Endometrial microvascular endothelial cells (primary cell): ENCODE results near the gene TIPARP. TPM values are rescaled to one million over a fixed set of nuclear protein-coding genes. Genes with fewer than 3 reads are reported as not detected.
"Not testable (repeated sequence)": the region's sequence is repeated elsewhere in the genome, so short reads cannot be mapped to it uniquely, and the experiment has no call there.

Experiments
- in situ Hi-C: cut with HindIII; loops from 2 replicates; pipeline ENCODE4 v1.10.0; 2017; ENCODE audit warnings: low sequenced_read_pairs, low pct_unique_long_range_greater_than_20kb; ENCODE audit errors: inconsistent ontology term
- total RNA-seq: library from RNA; depleted of rRNA; stranded (reverse); fragments of >200 nt; gene quantifications from one replicate; pipeline ENCODE4 v1.2.3, GENCODE V29; 2015; ENCODE audit errors: inconsistent ontology term

TIPARP gene
- total RNA-seq, 1 donor from 2014 or later, result 80.0 TPM

DNA sequence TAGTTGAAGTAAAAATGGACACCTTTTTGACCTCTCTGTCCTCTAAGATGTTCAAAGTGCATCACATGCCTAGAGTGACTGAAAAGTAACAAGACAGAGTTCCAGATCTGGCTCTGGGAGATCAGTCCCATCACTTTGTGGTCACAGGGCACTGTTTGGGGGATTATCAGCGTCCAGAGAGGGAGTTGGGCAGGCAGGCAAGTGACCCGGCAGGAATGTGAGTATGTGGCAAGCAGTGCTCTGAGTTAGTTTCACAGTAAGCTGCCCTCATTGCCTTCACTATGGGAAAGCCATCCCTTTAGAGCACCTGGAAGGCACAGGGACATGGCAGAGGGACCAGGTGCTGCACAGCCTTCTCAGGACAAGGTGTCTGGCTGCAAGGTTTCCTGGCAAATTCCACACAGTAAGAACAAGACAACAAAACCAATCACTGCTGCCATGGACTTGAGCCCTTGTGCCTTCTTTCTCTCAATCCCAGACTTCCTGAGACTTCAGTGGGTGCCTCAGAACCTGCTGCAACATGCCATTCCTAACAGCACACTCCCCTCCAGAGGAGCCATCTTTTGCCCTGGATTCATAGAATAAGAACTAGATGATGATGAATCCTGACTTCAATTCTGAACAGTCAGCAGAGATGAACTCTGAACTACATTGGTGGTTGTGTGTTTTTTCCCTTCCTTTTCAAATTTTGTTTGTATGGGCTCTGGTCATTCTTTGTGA lies 55.2 kb downstream of the TIPARP start:
- in situ Hi-C loops, result no loop called here

DNA sequence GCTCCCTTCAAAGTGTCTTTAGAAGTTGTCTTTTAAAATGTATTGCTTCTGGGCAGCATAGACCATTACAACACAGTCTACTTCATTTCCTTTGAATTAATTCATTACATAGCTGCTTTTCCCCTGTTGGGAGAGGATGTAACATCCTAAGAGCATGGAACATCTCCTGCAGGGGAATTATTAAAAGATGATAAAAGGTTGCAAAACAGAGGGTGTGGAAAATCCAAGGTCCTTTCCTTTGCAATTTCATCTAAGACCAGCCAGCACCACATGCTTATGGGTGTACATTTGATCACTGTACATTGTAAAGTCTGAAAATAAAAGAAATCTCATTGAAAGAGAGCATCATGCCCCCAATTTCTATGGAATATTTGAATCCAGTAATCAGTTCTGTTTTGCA lies 57.4 kb downstream of the TIPARP start:
- in situ Hi-C loops, result no loop called here

DNA sequence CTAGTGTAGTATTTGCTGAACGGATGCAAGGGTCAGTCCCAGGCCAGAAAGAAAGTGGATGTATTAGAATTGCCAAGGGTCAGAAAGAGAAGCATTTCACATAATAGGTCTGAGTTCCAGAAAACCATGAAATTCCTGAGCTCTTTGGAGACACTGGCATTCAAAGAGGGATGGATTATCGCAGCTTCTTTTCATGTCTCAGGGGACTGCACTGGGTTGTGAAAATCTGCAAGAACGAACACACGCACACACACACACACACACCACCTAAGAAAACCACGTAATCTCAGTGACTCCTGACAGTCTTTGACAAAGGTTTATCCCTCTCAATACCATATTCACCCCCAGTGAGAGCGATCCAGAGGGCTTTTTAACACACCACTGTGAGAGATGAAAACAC lies 57.9 kb downstream of the TIPARP start:
- in situ Hi-C loops, result no loop called here

DNA sequence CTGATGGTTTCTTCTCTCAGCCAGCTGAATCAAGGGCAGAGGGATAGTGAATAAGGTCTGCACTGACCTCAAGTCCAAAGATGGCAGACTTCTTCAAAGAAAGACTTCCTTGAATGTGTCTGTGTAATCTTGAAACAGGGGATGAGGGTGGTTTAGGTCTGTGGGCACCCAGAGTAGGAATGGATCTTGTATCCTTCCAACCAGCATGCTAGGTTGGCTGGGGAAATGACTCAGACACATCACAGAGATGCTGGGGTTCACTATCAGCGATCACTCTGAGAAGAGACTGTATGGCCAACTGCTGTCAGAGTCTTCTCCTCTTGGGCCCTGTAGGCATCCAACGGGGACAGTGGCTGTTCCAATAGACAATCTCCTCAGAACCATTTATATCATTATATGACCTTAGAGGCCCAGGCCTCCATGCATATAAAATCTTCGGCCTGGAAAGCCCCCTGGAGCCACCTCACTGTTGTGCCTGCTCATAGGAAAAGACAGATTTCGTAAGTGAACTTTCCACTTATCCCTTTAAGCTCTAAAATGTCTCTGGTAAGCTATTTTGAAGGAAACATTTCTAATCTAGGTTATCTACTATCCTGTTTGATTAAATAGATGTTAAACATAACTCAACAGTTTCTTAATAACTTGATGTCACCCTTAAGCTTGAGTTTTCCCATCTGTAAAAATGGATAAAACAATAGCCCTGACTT lies 58.5 kb downstream of the TIPARP start:
- in situ Hi-C loops, result no loop called here

DNA sequence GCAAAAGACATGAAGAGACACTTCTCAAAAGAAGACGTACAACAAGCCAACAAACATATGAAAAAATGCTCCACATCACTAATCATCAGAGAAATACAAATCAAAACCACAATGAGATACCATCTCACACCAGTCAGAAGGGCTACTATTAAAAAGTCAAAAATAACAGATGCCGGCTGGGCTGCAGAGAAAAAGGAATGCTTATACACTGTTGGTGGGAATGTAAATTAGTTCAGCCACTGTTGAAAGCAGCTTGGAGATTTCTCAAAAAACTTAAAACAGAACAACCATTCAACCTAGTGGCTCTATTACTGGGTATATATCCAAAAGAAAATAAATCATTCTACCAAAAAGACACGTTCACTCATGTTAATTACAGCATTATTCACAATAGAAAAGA lies 60.3 kb downstream of the TIPARP start:
- in situ Hi-C loops, result not testable (repeated sequence)

DNA sequence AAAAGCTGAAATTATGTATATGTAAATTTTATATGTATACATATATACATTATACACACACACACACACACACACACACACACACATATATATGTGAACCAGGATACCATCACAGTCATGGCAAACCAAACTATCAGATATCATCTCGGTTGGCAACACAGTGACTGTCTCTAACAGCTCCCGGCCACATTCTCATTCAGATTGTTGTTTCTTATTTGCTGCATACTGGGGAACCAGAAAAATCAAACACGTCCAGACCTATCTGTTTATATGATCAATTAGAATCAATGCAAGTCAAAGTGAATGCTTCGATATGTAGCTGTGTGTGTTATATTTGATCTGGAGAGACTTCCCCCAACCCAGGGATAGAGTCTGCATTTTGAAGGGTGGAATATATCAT lies 61.1 kb downstream of the TIPARP start:
- in situ Hi-C loops, result no loop called here

DNA sequence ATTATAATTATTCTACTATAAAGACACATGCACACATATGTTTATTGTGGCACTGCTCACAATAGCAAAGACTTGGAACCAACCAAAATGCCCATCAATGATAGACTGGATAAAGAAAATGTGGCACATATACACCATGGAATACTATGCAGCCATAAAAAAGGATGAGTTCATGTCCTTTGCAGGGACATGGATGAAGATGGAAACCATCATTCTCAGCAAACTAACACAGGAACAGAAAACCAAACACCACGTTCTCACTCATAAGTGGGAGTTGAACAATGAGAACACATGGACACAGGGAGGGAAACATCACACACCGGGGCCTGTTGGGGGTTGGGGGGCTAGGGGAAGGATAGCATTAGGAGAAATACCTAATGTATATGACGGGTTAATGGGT lies 62.7 kb downstream of the TIPARP start:
- in situ Hi-C loops, result not testable (repeated sequence)

DNA sequence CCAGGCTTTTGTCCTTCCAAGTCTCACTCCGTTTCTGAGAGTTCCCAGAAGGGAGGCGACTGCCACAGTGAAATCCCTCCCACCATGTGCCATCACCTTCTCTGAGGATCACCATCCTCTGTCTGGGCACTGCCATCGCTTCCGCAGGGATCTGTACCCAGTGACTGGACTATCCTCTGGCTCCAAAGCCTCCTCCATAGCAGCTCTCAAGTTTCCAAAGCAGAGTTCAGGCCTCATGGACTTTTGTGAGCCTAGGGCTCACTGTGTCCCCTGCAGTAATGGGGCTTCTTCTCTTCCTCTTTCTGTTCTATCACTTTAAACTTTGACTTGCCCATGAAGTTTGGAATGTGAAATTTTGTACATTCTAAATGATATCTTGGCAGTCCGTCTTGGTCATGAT lies 63.9 kb downstream of the TIPARP start:
- in situ Hi-C loops, result no loop called here

DNA sequence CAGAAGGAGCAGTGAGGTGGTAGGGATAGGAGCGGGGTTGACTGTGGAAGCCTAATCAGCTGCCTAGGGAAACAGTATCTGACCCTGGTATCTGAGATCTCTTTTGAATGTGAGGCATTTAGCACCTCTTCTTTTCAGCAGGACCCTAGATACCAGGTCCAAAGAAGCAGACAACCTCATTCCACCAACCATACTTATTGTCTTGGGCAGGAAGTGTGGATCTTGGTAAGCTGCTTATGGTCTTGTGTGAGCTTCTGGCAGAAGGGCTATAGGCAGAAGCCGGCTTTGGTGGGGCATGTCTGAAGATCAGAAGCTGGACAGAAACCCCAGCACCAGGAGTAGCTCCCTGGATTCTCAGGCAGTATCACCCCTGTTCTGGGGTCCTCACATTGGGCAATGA lies 65.6 kb downstream of the TIPARP start:
- in situ Hi-C loops, result no loop called here

DNA sequence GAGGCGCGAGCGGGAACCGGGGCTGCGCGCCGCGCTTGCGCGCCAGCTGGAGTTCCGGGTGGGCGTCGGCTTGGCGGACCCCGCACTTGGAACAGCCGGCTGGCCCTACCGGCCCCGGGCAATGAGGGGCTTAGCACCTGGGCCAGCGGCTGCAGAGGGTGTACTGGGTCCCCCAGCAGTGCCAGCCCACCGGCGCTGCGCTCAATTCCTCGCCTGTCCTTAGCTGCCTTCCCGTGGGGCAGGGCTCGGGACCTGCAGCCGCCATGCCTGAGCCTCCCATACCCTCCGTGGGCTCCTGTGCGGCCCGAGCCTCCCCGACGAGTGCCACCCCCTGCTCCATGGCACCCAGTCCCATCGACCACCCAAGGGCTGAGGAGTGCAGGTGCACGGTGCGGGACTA lies 66.2 kb downstream of the TIPARP start:
- in situ Hi-C loops, result not testable (repeated sequence)

DNA sequence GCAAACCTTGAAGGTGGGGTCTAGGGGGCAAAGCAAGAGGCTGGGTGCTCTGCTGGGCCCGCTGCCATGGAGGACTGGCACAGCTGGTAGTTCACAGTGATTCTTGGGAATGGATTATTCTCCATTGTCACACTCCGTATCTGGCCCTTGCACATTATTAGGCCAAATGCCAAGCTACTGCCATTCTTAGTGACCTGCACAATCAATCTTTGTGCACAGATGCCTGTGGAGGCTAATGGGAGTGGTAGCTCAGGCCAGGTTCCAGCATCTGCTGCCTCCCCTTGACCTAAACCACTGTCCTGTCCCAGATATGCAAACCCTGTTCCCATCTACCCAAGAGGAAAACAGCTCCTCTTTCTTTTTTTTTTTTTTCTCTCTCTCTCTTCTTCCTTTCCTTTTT lies 67.5 kb downstream of the TIPARP start:
- in situ Hi-C loops, result no loop called here

DNA sequence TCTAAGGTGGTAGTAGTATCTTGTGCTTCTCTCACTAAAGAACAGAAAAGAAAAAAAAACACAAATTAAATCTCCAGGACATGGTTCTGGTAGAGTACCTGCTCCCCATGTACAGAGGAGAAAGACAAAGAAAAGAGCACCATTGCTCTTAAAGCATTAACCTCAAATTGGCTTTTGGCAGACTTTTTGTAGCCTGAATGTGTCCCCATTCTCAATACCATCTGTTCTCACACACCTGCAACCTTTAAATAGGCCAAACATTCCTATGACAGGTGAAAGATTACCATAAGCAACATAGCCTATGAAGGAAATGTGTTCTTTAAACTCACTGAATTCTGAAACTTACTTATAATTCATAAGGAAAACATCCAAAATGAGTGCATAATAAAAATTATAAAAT lies 68.0 kb downstream of the TIPARP start:
- in situ Hi-C loops, result no loop called here

DNA sequence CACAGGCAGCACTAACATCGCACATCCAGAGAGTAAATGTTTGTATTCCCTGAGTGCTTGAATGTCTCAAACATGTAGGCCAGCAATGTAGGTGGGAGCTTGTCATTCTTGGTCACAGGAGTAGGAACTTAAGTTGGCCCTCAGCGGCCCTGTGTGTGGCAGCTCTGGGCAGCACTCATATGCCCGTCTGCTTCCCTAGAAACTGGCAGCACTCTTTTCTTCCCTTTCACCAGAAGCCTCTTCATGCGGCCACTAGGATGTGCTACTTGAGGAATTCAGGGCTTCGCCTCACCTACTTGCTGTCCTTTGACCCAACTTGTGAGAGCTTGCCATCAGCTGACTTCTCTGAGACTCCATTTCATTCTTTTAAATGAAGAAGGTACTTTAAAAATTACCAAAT lies 69.5 kb downstream of the TIPARP start:
- in situ Hi-C loops, result no loop called here

DNA sequence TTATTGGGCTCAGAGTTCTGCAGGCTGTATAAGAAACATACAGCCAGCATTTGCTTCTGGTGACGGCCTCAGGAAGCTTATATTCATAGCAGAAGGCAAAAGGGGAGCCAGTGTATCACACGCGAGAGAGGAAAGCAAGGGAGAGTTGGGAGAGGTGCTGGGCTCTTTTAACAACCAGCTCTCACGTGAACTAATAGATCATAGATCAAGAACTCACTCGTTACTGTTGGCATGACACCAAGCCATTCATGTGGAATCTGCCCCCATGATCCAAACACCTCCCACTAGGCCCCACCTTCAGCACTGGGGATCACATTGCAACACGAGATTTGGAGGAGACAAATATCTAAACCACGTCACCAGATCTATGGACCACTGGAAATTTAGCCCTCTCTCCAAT lies 70.2 kb downstream of the TIPARP start:
- in situ Hi-C loops, result no loop called here

DNA sequence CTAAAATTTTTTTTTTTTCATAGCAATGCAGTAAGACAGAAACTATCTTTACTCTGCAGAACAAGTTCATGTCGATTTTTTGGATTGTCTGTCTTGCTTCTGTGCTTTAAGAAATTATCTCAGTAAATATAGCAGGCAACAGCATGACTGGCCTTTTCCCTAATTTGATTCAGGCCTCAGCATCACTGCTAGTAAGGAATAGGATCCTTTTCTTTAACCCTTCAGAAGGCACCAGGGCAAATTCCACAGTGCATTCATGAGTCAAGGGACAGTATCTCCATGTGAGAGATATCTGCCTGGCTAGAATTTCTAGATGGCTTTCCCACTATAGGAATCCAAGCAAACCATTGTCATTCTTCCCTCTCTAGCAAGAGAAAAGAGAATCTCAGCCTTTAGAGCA lies 71.4 kb downstream of the TIPARP start:
- in situ Hi-C loops, result no loop called here

DNA sequence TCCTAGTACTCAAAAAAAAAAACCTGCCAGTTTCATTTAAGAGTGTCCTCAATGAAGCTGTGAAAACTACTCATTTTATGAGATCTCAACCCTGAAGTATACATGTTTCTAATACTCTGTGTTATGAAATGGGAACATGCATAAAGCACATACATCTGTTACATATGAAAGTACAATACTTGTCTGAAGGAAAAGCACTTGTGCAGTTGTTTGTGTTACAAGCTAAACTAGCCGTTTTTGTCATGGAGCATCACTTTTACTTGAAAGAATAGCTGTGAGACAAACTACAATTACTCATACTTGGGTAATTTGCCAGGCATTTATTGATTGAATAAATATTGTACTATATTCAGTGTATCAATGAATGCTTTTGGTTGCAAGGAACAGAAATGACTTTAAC lies 72.7 kb downstream of the TIPARP start:
- in situ Hi-C loops, result no loop called here

DNA sequence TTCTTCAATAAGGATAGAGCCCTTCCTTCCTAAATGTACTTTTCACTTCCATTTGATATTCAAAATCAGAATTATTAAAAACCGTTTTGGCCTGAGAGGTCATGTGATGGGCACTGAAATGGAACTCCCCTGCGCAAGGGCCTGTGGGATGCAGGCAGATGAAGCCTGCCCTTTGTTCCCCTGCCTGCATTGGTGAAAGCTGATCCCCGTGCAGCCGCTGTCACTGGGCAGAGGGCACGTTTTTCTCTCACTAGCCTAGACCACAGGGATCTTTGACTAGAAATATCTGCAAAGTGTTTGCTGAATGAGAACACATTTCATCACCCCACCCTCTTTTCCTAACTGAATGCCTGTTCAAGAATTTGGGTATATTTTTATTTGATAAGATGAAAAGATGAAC lies 74.9 kb downstream of the TIPARP start:
- in situ Hi-C loops, result no loop called here

DNA sequence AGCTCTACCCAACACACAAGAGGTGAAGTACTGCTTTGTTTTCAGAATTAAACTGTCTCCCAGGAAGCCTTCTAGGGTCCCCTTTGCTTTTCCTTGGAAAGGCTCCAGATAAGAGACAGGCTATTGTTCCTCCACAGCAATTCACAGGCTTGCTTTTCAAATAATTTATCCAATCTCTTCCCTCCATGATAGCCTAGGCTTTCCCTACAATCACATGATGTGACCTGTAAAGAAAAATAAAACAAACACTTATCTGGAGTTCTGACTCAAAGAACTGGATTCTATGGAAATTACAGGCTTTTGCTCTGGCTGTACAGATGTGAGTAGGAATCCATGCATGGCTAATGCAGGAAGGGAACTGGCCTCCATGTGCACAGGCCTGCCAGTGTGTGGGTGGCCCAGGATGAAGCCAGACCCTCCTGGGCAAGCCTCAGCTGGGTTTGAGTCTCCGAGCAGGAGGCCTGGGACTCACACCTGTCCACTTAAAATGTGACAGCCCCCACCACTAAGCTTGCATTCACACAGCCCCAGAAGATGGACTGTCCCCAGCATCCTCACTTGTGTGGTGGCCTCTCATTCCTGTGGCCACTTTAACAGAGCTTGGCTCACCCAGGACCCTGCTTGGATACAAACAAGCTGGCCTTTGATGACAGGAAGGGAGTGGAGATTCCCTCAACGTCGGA lies 75.9 kb downstream of the TIPARP start:
- in situ Hi-C loops, result no loop called here

DNA sequence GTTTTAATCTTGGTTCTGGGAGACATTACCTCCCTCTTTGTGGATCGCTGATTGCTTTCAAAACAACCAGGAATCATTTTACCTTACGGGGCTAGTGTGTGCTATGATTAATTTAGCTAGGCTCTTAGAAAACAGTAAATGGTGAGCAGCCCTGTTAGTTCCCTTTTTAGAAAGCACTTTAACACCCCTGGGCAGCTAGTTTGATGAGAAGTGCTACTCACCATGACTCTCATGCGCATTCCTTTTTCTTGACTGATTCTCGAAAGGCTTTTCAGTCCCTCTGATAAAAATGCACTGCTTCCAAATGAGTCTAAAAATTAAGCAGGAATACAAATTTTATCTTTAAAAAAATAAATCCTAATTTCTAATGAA lies 76.5 kb downstream of the TIPARP start:
- in situ Hi-C loops, result no loop called here

DNA sequence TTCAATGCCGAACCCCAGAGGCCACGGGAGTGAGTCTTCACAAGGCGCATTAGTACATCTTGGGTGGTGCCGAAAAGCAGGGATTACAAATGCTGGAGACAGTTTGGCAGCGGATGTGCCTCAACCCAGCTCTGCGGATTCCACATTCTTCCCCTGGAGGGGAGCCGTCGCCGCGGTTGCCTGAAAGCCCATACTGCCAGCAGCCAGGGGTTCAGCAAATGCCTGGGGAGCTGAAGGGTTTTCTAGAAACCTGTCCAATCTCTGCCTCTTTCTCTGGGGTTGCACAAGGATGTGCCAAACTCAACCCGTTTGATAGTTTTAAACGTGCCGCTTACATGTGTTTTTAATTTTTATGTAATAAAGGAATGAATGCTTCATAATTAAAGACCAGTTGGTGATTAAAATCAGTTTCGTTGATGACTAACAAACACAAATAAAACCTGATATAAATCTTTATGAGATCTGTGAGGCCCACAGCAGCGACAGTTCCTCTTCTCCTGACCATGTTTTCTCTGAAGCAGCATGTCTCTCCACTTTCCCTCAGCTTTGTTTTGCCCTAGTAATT lies 77.2 kb downstream of the TIPARP start:
- in situ Hi-C loops, result no loop called here
